Sciatic nerve (tissue), 2 donors: ENCODE results near the gene CCDC39. TPM values are rescaled to one million over a fixed set of nuclear protein-coding genes. Genes with fewer than 3 reads are reported as not detected.
"Not testable (repeated sequence)": the region's sequence is repeated elsewhere in the genome, so short reads cannot be mapped to it uniquely, and the experiment has no call there.

ENCODE experiments used
- ATAC-seq: fragments of 200-7000 bp; cut with Tn5 transposase; one replicate; pipeline ENCODE4 v1.9.1; 2020; ENCODE audit warnings: mild to moderate bottlenecking, moderate library complexity
- DNase-seq: peaks from one replicate; pipeline ENCODE4 v3.0.0-alpha.2; 2020; ENCODE audit warnings: low spot score
- intact Hi-C: fragments of 100-400 bp; cut with DNase I; formaldehyde crosslinking; loops from one replicate; pipeline ENCODE4 v1.14.2; 2022
- total RNA-seq: library from RNA; stranded (reverse); fragmentation: NEBNext Ultra II Directional; extraction: Animal tissue kit (Norgen Biotek cat#: 25700); gene quantifications from one replicate; pipeline ENCODE4 v1.2.1, GENCODE V29; 2021
- donor health status: DM: no; HTN: no; CAD: no.
- donor health status: DM: no; HTN: no; CAD: no.

The CCDC39 gene
- total RNA-seq, 1 donor from 2014 or later = 0.58 TPM

DNA sequence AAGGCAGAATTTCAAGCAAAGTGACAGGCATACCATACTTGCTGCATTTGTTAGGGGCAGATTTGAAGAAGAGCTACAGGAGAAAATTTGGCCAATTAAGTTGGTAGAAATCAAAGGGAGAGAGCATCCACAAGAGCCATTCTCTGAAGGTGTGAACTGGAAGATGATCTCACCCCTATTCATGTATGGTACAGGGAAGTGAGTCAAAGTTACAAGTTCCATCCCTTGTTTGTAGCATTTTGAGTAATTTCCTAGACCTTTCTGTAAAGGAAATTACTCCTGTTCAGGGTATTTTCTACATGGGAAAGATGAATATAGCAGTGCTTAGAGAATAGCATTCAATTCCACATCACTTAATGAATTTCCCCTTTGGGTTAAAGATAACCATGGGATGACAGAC lies 48.9 kb downstream of the CCDC39 start:
- intact Hi-C loops = no loop called here
- ATAC-seq (no peak), DNase-seq (no peak)

DNA sequence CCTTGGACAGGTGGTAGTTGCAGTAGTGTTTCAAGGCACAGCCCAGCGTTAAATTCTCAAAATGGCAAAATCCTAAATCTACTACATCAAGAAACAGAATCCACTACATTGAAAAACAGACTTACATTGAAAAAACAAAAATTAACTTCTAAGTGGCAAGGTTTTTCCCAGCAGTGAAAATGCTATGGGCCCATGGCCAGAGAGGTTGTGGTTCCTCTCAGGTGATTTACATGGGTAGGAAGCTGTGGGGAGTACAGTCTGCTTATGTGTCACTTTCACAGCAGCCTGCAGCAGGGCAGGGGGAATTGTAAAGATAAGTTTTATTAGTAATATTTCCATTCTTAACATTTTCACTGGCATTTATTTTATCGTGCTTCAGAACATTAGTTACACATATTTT lies 52.4 kb downstream of the CCDC39 start:
- ATAC-seq (no peak), DNase-seq (no peak)
- intact Hi-C loops = no loop called here

DNA sequence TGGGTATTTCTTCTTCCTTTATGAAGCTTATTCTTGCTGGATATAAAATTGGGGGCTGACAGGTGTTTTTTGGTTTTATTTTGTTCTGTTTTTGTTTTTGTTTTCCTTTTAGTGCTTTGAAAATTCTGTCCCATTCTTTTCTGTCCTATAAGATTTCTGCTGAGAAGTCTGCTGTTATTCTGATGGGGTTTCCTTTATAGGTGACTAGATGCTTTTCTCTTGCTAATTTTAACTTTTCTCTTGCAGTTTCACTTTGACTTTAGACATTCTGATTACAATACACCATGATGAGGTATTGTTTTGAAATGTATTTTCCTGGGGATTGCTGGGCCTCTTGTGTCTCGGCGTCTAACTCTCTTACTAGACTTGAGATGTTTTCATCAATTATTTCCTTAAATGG lies 54.6 kb downstream of the CCDC39 start:
- intact Hi-C loops = no loop called here
- ATAC-seq (no peak), DNase-seq (no peak)

DNA sequence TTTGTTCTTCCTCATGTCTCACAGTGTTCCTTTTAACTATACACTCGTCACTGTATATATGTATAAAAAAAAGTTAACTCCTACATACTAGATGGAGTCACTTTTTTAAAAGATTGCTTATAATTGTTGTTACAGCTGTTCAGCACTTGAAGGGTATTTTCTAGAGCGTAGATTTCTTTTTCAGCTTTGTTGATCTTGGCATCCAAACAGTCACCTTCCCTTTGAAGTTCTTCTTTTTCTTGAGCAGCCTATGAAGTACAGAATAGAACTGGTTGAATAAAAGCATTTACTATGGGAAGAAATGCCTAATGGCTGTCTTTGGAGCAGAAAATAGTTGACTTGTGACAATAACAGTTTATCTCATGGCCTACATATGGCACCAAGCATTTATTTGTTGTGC lies 59.6 kb downstream of the CCDC39 start:
- intact Hi-C loops = no loop called here
- ATAC-seq (no peak), DNase-seq (no peak)

DNA sequence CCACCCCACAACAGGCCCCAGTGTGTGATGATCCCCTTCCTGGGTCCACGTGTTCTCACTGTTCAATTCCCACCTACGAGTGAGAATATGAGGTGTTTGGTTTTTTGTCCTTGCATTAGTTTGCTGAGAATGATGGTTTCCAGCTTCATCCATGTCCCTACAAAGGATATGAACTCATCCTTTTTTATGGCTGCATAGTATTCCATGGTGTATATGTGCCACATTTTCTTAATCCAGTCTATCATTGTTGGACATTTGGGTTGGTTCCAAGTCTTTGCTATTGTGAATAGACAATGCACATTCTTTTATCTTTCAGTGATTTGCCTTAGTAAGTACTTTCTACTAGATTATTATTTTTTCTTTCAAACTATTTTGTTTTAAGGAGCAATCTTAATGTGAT lies 60.7 kb downstream of the CCDC39 start:
- DNase-seq, ATAC-seq, intact Hi-C loops: not testable (repeated sequence)

DNA sequence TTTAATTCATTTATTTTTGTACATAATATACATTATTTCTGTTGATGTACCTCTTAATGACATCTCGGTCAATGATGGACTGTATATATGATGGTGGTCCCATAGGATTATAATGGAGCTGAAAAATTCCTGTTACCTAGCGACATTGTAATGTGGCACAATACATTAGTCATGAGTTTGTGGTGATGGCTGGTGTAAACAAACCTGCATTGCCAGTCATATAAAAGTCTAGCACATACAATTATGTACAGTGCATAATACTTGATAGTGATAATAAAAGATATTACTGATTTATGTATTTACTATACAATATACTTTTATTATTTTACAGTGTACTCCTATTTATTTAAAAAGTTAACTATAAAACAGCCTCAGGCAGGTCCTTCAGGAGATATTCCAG lies 62.2 kb downstream of the CCDC39 start:
- ATAC-seq = no peak
- intact Hi-C loops = no loop called here

DNA sequence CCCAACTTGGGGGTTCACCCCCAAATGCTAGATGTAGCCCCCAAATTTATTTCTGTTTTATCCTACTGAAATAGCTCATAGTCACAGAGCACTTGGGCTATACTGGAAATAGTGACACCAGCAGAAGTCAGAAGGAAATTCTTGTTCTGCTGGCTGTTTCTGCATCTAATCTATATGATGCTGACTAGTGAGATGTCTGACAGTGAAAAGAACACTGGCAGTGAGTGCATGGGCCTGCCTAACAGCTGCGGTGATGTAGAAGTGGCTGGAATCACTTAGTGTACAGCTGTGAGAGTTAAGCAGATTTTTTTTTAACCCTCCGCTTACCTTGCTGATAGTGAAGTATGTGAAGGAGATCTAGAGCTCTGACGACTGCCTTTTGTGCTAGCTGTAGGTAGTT lies 63.3 kb downstream of the CCDC39 start:
- intact Hi-C loops = no loop called here
- no peak for DNase-seq
- ATAC-seq = no peak

More for the DNA sequence above, 62.2 kb downstream of the CCDC39 start:
- DNase-seq = no peak

DNA sequence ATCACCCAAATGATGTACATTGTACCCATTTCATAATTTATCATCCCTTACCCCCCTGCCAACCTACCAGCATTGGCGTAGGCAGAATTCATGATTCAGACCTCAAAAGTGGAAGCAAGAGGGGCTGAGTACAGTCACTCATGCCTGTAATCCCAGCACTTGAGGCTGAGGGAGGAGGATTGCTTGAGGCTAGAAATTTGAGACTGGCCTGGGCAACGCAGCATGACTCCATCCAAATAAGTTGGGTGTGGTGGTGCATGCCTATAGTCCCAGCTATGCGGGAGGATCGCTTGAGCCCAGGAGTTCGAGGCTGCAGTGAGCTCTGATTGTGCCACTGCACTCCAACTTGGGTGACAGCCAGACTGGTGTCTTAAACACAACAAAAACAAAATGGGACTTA lies 66.9 kb downstream of the CCDC39 start:
- DNase-seq (no peak), ATAC-seq (no peak)
- intact Hi-C loops = no loop called here

DNA sequence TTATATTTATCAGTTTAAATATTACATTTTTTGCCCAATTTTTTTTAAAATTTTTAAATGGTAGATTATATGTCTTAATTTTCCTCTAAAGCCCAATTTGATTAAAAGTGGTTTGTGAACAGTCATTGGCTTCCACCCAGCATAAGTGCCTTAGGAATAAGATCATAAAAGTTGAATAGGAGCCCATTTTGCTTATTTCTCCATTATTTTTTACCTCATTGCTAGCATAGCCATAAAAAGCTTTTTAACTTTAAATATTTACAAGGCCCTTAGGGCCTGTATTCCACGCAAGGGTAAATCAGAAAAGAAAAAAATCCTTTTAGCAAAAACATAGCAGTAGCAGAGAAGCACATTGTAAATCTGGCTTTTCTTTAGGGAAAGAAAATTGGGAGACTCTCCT lies 68.3 kb downstream of the CCDC39 start:
- ATAC-seq = no peak
- intact Hi-C loops = no loop called here

DNA sequence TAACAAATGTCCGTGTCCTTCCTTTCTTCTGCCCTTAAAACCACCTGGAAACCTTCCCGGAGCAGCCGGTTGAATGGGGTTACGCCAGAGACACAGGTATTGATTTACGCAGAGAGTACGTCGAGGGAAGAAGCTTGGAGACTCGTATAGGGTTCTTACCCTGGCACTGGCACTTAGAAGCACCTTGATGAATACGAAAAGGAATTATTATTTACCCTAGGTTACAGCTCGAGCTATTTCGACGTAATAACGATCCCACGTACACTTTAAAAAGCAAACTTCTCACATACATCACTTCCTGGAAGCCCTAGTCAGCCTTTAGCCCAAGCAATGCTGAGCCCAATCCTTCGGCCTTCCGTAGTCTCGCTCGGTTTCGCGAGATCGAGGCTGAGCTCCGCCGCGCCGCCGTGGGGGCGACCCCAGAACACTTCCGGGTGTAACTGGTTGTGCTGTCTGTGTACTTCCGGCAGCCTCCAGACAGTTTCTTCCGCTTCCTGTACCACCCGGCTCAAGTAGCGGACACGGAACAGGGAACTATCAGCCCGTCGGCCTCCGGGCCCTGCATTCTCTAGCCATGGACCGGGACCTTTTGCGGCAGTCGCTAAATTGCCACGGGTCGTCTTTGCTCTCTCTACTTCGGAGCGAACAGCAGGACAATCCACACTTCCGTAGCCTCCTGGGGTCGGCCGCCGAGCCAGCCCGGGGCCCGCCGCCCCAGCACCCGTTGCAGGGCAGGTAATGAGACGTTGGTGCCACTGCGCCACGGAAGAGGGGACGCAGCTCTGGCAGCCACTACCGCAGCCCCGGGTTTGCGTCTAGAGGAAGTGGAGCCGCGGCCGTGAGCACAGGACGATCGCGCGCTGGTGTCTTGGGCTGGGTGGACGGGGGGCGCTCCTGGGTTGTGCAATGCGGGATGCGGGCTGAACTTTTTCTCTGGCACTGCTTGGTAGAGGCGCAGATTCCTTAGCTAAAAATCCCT lies 77.3 kb downstream of the CCDC39 start, which contains the start of gene TTC14:
Gene TTC14, plus strand, starts transcription at position 476 of the 979 bp plus-strand sequence. Its CDS starts 99 bp downstream, at position 575.
- intact Hi-C loops = no loop called here
- peak; percentile 100 for ATAC-seq
- DNase-seq = peak; percentile 94

More for the DNA sequence above, 68.3 kb downstream of the CCDC39 start:
- DNase-seq = no peak

DNA sequence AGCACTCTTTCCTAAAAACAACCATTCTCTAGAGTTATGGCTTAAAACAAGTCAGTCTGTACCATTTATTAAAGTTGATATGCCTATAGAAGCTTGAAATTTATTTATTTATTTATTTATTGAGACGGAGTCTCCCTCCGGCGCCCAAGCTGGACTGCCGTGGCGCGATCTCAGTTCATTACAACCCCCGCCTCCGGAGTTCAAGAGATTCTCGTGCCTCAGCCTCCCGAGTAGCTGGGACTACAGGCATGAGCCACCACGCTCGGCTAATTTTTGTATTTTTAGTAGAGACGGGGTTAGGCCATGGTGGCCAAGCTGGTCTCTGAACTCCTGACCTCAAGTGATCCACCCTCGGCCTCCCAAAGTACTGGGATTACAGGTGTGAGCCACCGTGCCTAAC lies 78.8 kb downstream of the CCDC39 start:
- intact Hi-C loops = no loop called here
- ATAC-seq (no peak), DNase-seq (no peak)

DNA sequence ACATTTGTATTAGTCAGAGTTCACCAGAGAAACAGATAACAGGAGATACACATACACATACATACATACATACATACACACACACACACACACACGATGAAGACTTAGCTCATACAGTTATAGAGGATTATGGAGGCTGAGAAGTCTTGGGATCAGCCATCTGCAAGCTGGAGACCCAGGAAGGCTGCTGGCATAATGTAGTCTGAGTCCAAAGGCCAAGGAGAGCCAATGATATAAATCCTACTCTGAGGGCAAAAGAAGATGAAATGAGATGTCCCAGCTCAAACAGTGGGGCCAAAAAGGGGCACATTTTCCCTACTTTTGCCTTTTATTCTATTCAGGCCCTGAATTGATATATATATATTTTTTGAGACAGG lies 83.7 kb downstream of the CCDC39 start:
- intact Hi-C loops = no loop called here
- DNase-seq (no peak), ATAC-seq (no peak)

DNA sequence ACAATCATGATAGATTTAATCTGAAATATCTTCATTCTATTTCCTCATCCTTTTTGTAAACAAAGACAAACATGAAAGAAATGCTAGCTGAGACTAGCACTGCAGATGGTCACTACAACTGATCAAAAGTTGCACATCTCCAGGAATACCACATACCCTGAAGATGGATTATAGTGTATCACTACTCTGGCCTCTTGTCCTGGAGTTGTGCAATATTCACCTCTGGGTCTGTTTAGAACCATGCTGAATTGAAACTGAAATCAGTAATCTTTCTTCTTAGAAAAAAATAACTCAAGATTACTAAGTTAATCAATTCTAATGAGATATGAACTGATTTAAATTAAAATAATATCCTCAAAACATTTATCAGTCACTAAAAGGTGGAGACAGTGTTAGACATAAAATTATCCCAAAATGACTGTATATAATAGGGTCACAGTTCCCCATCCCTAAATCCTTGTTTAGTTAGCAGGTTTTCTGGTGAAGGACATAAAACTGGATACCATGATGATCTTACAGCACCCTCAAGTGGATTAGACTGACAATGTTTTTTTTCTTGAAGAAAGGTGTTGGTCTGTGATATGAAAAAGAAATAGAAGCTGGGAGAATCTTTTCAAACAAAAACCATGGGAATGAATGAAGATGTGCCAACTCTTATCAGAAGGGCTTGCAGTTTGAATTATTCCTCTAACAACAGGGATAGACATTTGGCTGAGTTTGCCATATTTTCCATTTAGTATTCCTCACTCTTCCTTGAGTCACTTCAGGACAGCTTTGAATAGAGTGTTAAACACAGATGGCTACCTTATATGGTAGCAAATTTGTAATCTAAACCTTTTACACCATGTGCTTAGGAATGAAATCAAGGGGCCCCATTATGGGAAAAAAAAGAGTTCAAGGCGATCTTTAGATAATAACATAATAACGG lies 84.4 kb downstream of the CCDC39 start:
- DNase-seq (no peak), ATAC-seq (peak; percentile 57)
- intact Hi-C loops = no loop called here

DNA sequence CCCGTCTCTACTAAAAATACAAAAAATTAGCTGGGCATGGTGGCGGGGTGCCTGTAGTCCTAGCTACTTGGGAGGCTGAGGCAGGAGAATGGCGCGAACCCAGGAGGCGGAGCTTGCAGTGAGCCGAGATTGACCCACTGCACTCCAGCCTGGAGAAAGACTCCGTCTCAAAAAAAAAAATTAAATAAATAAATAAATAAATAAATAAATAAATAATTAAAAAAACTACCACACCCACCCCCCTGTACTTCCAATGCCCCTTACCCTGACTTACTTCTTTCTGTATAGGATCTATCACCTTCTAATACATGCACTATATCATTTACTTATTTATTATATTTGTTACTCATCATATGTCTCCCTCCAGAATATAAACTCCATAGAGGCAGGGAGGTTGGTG lies 85.7 kb downstream of the CCDC39 start:
- DNase-seq, ATAC-seq, intact Hi-C loops: not testable (repeated sequence)

DNA sequence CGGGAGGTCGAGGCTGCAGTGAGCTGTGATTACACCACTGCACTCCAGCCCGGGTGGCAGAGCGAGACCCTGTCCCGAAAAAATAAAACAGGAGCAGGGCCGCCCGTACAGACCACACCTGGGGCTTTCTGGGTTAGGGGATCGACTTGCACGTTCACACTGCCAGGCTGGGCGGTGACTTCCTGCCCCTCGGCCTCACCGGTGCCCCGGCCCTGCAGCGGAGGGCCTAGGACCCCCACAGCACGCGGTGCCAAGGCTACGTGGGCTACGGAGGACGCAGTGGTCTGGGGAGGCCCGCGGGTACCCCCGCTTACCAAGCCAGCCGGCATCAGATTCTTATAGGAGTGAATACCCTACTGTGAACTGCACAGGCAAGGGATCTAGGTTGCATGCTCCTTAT lies 88.9 kb downstream of the CCDC39 start:
- no peak for ATAC-seq
- intact Hi-C loops = no loop called here

DNA sequence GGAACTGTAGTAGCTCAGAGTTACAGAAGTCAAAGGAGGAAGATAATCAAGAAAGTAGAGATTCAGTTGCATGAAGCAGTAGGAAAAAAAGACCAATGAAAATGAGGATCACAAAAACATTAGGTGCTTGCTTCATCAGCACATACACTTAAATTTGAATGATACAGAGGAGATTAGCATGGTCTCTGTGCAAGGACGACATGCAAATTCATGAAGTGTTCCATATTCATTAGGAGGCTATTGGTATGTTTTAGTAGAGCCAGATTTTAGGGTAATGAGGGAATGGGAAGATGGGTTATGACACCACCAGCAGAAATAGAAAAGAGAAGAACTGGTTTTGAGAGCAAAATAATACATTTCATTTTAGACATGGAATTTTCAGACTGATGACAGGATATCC lies 98.4 kb downstream of the CCDC39 start:
- intact Hi-C loops = no loop called here

More for the DNA sequence above, 88.9 kb downstream of the CCDC39 start:
- no peak for DNase-seq

DNA sequence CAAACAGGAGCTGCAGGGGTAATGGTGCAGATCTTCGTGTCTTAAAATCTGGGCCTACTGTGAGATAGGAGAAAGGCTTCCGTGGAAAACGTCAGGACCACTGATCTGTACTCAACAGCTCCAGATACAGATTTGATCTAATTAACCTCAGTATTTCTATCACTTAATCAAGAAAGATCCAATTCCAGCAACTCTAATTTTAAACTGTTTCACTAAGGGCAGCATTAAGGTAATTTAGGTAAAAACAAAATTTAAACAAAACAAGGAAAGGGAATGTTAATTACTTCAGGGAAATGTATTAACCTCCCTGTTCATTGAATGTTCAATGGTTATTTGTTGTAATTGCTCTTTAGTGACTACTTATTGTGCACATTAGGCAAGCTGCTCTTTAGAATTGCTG lies 103.7 kb downstream of the CCDC39 start:
- intact Hi-C loops = no loop called here
- no peak for ATAC-seq
- DNase-seq = no peak

More for the DNA sequence above, 98.4 kb downstream of the CCDC39 start:
- DNase-seq = no peak
- ATAC-seq = no peak

DNA sequence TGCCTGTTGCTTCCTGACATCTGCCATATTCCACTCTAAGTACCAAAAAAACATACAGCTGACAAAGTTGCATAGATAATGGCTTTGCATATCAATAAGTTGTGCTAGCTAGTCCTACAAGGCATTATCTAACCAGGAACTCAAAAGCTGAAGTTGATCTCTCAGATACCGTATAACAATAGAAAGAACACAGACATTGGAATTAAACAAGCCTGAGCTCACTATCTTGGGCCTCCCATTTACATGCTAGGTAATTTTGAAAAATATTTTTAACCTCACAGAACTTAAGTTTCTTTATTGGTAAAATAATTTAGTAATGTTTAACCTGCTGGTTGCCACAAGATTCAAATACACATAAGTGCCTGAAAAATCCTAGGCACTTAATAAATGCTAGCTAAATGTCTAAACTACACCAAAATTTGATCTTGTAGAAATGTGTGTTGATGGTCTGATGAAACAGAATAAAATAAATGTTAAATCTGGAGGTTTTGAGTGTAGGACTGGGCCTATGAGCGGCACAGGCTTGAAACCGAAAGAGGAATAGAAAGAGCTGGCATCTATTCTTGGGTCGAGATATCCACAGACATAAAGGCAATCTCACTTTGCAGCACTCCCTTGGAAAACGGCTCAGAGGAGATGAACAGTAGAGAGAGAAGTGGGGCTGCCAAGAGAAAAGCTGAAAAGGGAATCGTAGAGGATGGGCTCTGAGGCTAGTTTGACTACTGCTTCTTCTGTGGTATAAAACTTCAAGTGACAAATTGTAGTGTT lies 107.3 kb downstream of the CCDC39 start:
- no peak for DNase-seq
- intact Hi-C loops = no loop called here
- no peak for ATAC-seq

DNA sequence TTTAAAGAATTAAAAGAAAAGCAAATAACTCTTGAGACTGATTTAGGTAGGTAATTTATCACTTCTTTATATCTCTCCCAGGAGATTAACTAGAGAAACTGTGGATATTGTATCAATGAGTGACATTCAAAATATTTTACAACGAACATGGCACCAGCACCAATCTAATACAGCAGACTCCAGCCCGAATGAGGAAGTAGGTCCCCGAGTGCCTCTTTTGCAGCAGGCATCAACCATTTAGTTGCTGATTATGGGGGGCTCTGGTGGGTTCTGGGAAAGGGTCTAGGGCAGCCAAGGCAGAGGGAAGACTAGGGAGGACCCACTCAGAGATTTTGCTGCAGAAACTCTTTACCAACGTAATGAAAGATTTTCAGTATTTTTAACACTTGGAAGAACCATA lies 109.1 kb downstream of the CCDC39 start:
- ATAC-seq (no peak), DNase-seq (no peak)
- intact Hi-C loops = no loop called here
